DMS53 treated with DMSO at 0.1 percent for 48 hours (cell line): ENCODE measurements around the gene ZDHHC14.

ENCODE experiments used
- DNase-seq: peaks from one replicate; lab custom pipeline; 2025; ENCODE audit not compliant: unreplicated experiment; lab: John Stamatoyannopoulos, UW

ZDHHC14 gene

GRCh38 chr6:157613011-157613522 is 232.1 kb downstream of the ZDHHC14 start:
- DNase-seq = peak; percentile 33

GRCh38 chr6:157614026-157614568 is 233.1 kb downstream of the ZDHHC14 start:
- no peak for DNase-seq

GRCh38 chr6:157615420-157615769 is 234.4 kb downstream of the ZDHHC14 start:
- no peak for DNase-seq

- DNase-seq = no peak
Observed at GRCh38 chr6:157615951-157616350, 235.0 kb downstream of the ZDHHC14 start.

- no peak for DNase-seq
Observed at GRCh38 chr6:157620944-157621343, 240.0 kb downstream of the ZDHHC14 start.

- DNase-seq = no peak
Observed at GRCh38 chr6:157621406-157621805, 240.4 kb downstream of the ZDHHC14 start.

GRCh38 chr6:157622427-157622826 is 241.4 kb downstream of the ZDHHC14 start:
- DNase-seq = no peak

- no peak for DNase-seq
Observed at GRCh38 chr6:157625111-157625510, 244.1 kb downstream of the ZDHHC14 start.

- no peak for DNase-seq
Observed at GRCh38 chr6:157625764-157626163, 244.8 kb downstream of the ZDHHC14 start.

- no peak for DNase-seq
Observed at GRCh38 chr6:157627195-157627966, 246.4 kb downstream of the ZDHHC14 start.

GRCh38 chr6:157628463-157628862 is 247.5 kb downstream of the ZDHHC14 start:
- no peak for DNase-seq

- DNase-seq = no peak
Observed at GRCh38 chr6:157629220-157629619, 248.2 kb downstream of the ZDHHC14 start.

GRCh38 chr6:157630463-157631080 is 249.6 kb downstream of the ZDHHC14 start:
- no peak for DNase-seq

GRCh38 chr6:157631412-157631811 is 250.4 kb downstream of the ZDHHC14 start:
- no peak for DNase-seq

- DNase-seq = no peak
Observed at GRCh38 chr6:157631838-157632614, 251.0 kb downstream of the ZDHHC14 start.

GRCh38 chr6:157632821-157633220 is 251.8 kb downstream of the ZDHHC14 start:
- no peak for DNase-seq

- no peak for DNase-seq
Observed at GRCh38 chr6:157634546-157634945, 253.6 kb downstream of the ZDHHC14 start.

GRCh38 chr6:157635388-157636244 is 254.6 kb downstream of the ZDHHC14 start:
- DNase-seq = no peak

- DNase-seq = no peak
Observed at GRCh38 chr6:157637516-157637915, 256.5 kb downstream of the ZDHHC14 start.

- no peak for DNase-seq
Observed at GRCh38 chr6:157637941-157638662, 257.1 kb downstream of the ZDHHC14 start.
